Panc1 (cell line): ENCODE data around the gene PRSS33. TPM values are rescaled to one million over a fixed set of nuclear protein-coding genes. Genes with fewer than 3 reads are reported as not detected.

ENCODE experiments used
- ATAC-seq: fragments of 200-7000 bp; cut with Tn5 transposase; 2 replicates; pipeline ENCODE4 v1.9.1; 2020; ENCODE audit warnings: mild to moderate bottlenecking, moderate library complexity
- BruUV-seq: library from RNA; stranded (reverse); fragments of 400-500 nt; replicated peaks from 2 replicates; lab custom pipeline; 2021; lab: Mats Ljungman, UMichigan
- CTCF ChIA-PET: fragments of 300-600 bp; sonication (Branson Sonifier 250); formaldehyde crosslinking; loops from one replicate; lab custom pipeline; 2022; ENCODE audit warnings: antibody characterized with exemption; lab: Charles Lee
- POLR2A ChIA-PET: fragments of 300-600 bp; sonication (Branson Sonifier 250); formaldehyde crosslinking; loops from one replicate; lab custom pipeline; 2022; ENCODE audit warnings: antibody characterized with exemption; lab: Charles Lee
- DNase-seq: peaks from one replicate; pipeline ENCODE4 v3.0.0-alpha.2; 2010; ENCODE audit warnings: low read depth, low spot score
- H3K27ac ChIP-seq: 2 replicates; pipeline ENCODE4 v1.5.1; 2011; ENCODE audit warnings: mild to moderate bottlenecking, low read length, inconsistent platforms
- H3K27me3 ChIP-seq: fragments of 200-500 bp; sonication (Bioruptor generic); 2 replicates; pipeline ENCODE4 v1.6.0; 2014; ENCODE audit warnings: low read length, inconsistent platforms; ENCODE audit not compliant: control insufficient read depth, insufficient read depth
- H3K36me3 ChIP-seq: fragments of 200-500 bp; sonication (Bioruptor generic); 2 replicates; pipeline ENCODE4 v1.5.1; 2014; ENCODE audit warnings: inconsistent platforms, mild to moderate bottlenecking, low read length, moderate library complexity; ENCODE audit not compliant: control insufficient read depth, insufficient read depth
- H3K4me1 ChIP-seq: 2 replicates; pipeline ENCODE4 v1.5.1; 2011; ENCODE audit warnings: inconsistent platforms, mild to moderate bottlenecking, low read length, moderate library complexity; ENCODE audit not compliant: control insufficient read depth, insufficient read depth
- H3K4me3 ChIP-seq, 2 experiments: 2 replicates each; pipeline ENCODE4 v1.5.1; 2011 to 2012; ENCODE audit warnings: low read depth in 2 of 2, low read length in 2 of 2, mild to moderate bottlenecking in 2 of 2, inconsistent platforms in 1 of 2, moderate library complexity in 1 of 2
- H3K9me3 ChIP-seq: fragments of 200-500 bp; sonication (Bioruptor generic); 2 replicates; pipeline ENCODE4 v1.5.1; 2014; ENCODE audit warnings: low read depth, mild to moderate bottlenecking, inconsistent platforms, low read length, moderate library complexity; ENCODE audit not compliant: control insufficient read depth, insufficient read depth
- POLR2AphosphoS5 ChIP-seq: IDR thresholded peaks from 2 replicates; pipeline ENCODE4 v1.6.1; 2012; ENCODE audit warnings: mild to moderate bottlenecking, low read depth, low read length, moderate library complexity
- REST ChIP-seq, 2 experiments: IDR thresholded peaks; 2 replicates each; pipeline ENCODE4 v1.6.1; 2011 to 2012; ENCODE audit warnings: low read depth in 2 of 2, control low read depth in 1 of 2, low read length in 1 of 2, mild to moderate bottlenecking in 1 of 2, moderate library complexity in 1 of 2; ENCODE audit not compliant: insufficient read depth in 1 of 2
- SIN3A ChIP-seq: IDR thresholded peaks from 2 replicates; pipeline ENCODE4 v1.6.1; 2012; ENCODE audit warnings: low read depth, mild to moderate bottlenecking, low read length, moderate library complexity, borderline replicate concordance; ENCODE audit not compliant: insufficient read depth
- TCF7L2 ChIP-seq: IDR thresholded peaks from 2 replicates; pipeline ENCODE4 v1.6.1; 2011; ENCODE audit warnings: mild to moderate bottlenecking, low read depth, low read length, inconsistent platforms
- in situ Hi-C: cut with HindIII; loops from 2 replicates; pipeline ENCODE4 v1.10.0; 2016; ENCODE audit warnings: low sequenced_read_pairs, low pct_unique_long_range_greater_than_20kb
- intact Hi-C: fragments of 100-400 bp; cut with micrococcal nuclease; formaldehyde crosslinking; loops from one replicate; pipeline ENCODE4 v1.10.0; 2022; ENCODE audit not compliant: unreplicated experiment
- total RNA-seq: library from RNA; stranded (reverse); gene quantifications from one replicate; pipeline ENCODE4 v1.2.1, GENCODE V29; 2021; ENCODE audit not compliant: unreplicated experiment
- TF ChIP-seq, protein P1 (sequence below): fragments of 450-650 bp; IDR thresholded peaks from 2 replicates; pipeline ENCODE4 v1.5.1; 2017; ENCODE audit warnings: mild to moderate bottlenecking

PRSS33 gene
- total RNA-seq, 1 experiment from 2014 or later, result 0.59 TPM

GRCh38 chr16:2734844-2735515 is 52.4 kb downstream of the PRSS33 start:
- H3K27ac ChIP-seq, result no peak overlapping the region
- no peaks in the 10 kb centered on the region for H3K36me3 ChIP-seq
- ChIA-PET CTCF (no interaction called here), POLR2A (no interaction called here)
- H3K9me3 ChIP-seq, result no peaks in the 10 kb centered on the region
- no peak for ATAC-seq
- BruUV-seq, result no TSS peak
- in situ Hi-C loops, result no loop called here
- H3K27me3 ChIP-seq, result no peaks in the 10 kb centered on the region
- no peak for DNase-seq
- no peak overlapping the region for H3K4me3 ChIP-seq
- no peak for TF ChIP-seq REST (IDR thresholded peaks at IDR 0.05; ENCODE audit: insufficient read depth in 1 of 2, low read depth in 2 of 2, low read length in 1 of 2)
- TF ChIP-seq TCF7L2, result no peak
- TF ChIP-seq POLR2AphosphoS5, result no peak
- TF ChIP-seq SIN3A, result no peak
- TF ChIP-seq, protein P1, sequence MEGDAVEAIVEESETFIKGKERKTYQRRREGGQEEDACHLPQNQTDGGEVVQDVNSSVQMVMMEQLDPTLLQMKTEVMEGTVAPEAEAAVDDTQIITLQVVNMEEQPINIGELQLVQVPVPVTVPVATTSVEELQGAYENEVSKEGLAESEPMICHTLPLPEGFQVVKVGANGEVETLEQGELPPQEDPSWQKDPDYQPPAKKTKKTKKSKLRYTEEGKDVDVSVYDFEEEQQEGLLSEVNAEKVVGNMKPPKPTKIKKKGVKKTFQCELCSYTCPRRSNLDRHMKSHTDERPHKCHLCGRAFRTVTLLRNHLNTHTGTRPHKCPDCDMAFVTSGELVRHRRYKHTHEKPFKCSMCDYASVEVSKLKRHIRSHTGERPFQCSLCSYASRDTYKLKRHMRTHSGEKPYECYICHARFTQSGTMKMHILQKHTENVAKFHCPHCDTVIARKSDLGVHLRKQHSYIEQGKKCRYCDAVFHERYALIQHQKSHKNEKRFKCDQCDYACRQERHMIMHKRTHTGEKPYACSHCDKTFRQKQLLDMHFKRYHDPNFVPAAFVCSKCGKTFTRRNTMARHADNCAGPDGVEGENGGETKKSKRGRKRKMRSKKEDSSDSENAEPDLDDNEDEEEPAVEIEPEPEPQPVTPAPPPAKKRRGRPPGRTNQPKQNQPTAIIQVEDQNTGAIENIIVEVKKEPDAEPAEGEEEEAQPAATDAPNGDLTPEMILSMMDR, result no peak
- intact Hi-C loops, result no loop called here
- H3K4me1 ChIP-seq, result peaks cover 6% of the 10 kb centered on the region

Other genes with a start within 250 kb of the PRSS33 start
- 43.2 TPM for gene PDPK1, start 249.5 kb downstream of the PRSS33 start, total RNA-seq
- gene KCTD5, start 105.0 kb downstream of the PRSS33 start, total RNA-seq, result 61.1 TPM
- 3.3 TPM for gene PRSS27, start 67.3 kb downstream of the PRSS33 start, total RNA-seq
- 617 TPM for gene SRRM2, start 34.9 kb downstream of the PRSS33 start, total RNA-seq
- 642 TPM for gene ELOB, start 10.3 kb downstream of the PRSS33 start, total RNA-seq
- gene PRSS41, start 10.9 kb upstream of the PRSS33 start, total RNA-seq, result not detected
- gene PRSS21, start 29.7 kb upstream of the PRSS33 start, total RNA-seq, result not detected
- 9.1 TPM for gene ZG16B, start 42.7 kb upstream of the PRSS33 start, total RNA-seq
- gene PRSS22, start 70.6 kb upstream of the PRSS33 start, total RNA-seq, result 23.9 TPM
- gene FLYWCH2, start 95.7 kb upstream of the PRSS33 start, total RNA-seq, result 77.3 TPM
- 67.9 TPM for gene FLYWCH1, start 124.4 kb upstream of the PRSS33 start, total RNA-seq
- gene KREMEN2, start 176.7 kb upstream of the PRSS33 start, total RNA-seq, result 10.8 TPM
- gene PAQR4, start 181.8 kb upstream of the PRSS33 start, total RNA-seq, result 51.8 TPM
- gene PKMYT1, start 192.9 kb upstream of the PRSS33 start, total RNA-seq, result 105 TPM
- 1.6 TPM for gene CLDN9, start 225.4 kb upstream of the PRSS33 start, total RNA-seq
- 1.2 TPM for gene CLDN6, start 230.6 kb upstream of the PRSS33 start, total RNA-seq
- 156 TPM for gene TNFRSF12A, start 232.8 kb upstream of the PRSS33 start, total RNA-seq
- 67.3 TPM for gene HCFC1R1, start 236.4 kb upstream of the PRSS33 start, total RNA-seq
- gene THOC6, start 236.5 kb upstream of the PRSS33 start, total RNA-seq, result 56.7 TPM
- 0.21 TPM for gene BICDL2, start 249.4 kb upstream of the PRSS33 start, total RNA-seq